CD14-positive monocyte (primary cell): ENCODE data around the gene NOX5. TPM values are rescaled to one million over a fixed set of nuclear protein-coding genes. Genes with fewer than 3 reads are reported as not detected.

ENCODE experiments used
- DNase-seq, 3 donors: peaks; one replicate each; pipeline ENCODE4 v3.0.0-alpha.2; 2011 to 2022
- H2AFZ ChIP-seq: 2 replicates; pipeline ENCODE4 v1.6.0; 2012; ENCODE audit warnings: mild to moderate bottlenecking, low read depth, low read length, inconsistent platforms; ENCODE audit not compliant: insufficient read depth, poor library complexity, severe bottlenecking
- H3K27ac ChIP-seq, 2 donors: 1 replicate in 1 of 2; 2 replicates in 1 of 2; pipeline ENCODE4 v1.5.1; 2012 to 2013; ENCODE audit warnings: low read length in 2 of 2, control low read depth in 1 of 2, inconsistent platforms in 1 of 2, low read depth in 1 of 2, mild to moderate bottlenecking in 1 of 2
- H3K27me3 ChIP-seq, 2 donors: one replicate each; pipeline versions ENCODE4 v1.6.0 to v1.6.1; 2011 to 2013; ENCODE audit warnings: low read length in 2 of 2; ENCODE audit not compliant: control insufficient read depth in 2 of 2, insufficient read depth in 2 of 2
- H3K36me3 ChIP-seq, 2 donors: replicated peaks in 1 of 2; 1 replicate in 1 of 2; 2 replicates in 1 of 2; pipeline versions ENCODE4 v1.5.1 to v1.6.1; 2012 to 2013; ENCODE audit warnings: low read length in 2 of 2, control low read depth in 1 of 2, inconsistent platforms in 1 of 2, mild to moderate bottlenecking in 1 of 2; ENCODE audit not compliant: insufficient read depth in 2 of 2, control insufficient read depth in 1 of 2
- H3K4me1 ChIP-seq, 2 donors: 1 replicate in 1 of 2; 2 replicates in 1 of 2; pipeline versions ENCODE4 v1.5.1 to v1.6.1; 2012 to 2013; ENCODE audit warnings: low read length in 2 of 2, control low read depth in 1 of 2, inconsistent platforms in 1 of 2, mild to moderate bottlenecking in 1 of 2, moderate library complexity in 1 of 2; ENCODE audit not compliant: insufficient read depth in 2 of 2, control insufficient read depth in 1 of 2
- H3K4me2 ChIP-seq: replicated peaks from 2 replicates; pipeline ENCODE3; 2012; ENCODE audit warnings: low read length, moderate library complexity, mild to moderate bottlenecking; ENCODE audit not compliant: poor library complexity, severe bottlenecking; ENCODE audit errors: extremely low read depth
- H3K4me3 ChIP-seq, 3 experiments: fragments of 200-600 bp in 1 of 3; sonication (generic) in 1 of 3; replicated peaks in 1 of 3; 1 replicate in 2 of 3; 2 replicates in 1 of 3; pipeline ENCODE4 v1.5.1; 2011 to 2013; ENCODE audit warnings: low read length in 3 of 3, mild to moderate bottlenecking in 3 of 3, control low read depth in 2 of 3, low read depth in 2 of 3, inconsistent platforms in 1 of 3, moderate library complexity in 1 of 3
- H3K79me2 ChIP-seq: 2 replicates; pipeline ENCODE4 v1.6.0; 2012; ENCODE audit warnings: mild to moderate bottlenecking, control low read depth, inconsistent platforms, low read length, moderate library complexity; ENCODE audit not compliant: insufficient read depth
- H3K9ac ChIP-seq: 2 replicates; pipeline ENCODE4 v1.6.0; 2017; ENCODE audit warnings: low read length, mild to moderate bottlenecking; ENCODE audit not compliant: insufficient read depth, poor library complexity, severe bottlenecking
- H3K9me3 ChIP-seq, 2 donors: replicated peaks in 1 of 2; 1 replicate in 1 of 2; 2 replicates in 1 of 2; pipeline versions ENCODE4 v1.5.1 to v1.6.1; 2012 to 2013; ENCODE audit warnings: low read length in 2 of 2, control low read depth in 1 of 2; ENCODE audit not compliant: control insufficient read depth in 1 of 2, insufficient read depth in 1 of 2
- H4K20me1 ChIP-seq: 2 replicates; pipeline ENCODE4 v1.6.0; 2012; ENCODE audit warnings: mild to moderate bottlenecking, low read length, control low read depth, moderate library complexity; ENCODE audit not compliant: insufficient read depth
- H3K27ac Mint-ChIP-seq, 7 donors: one replicate each; pipeline ENCODE4 v1.8.0; 2020; ENCODE audit warnings: mild to moderate bottlenecking in 7 of 7, mixed read lengths in 7 of 7, moderate library complexity in 6 of 7, inconsistent platforms in 2 of 7
- H3K27me3 Mint-ChIP-seq, 3 donors: one replicate each; pipeline ENCODE4 v1.8.0; 2021 to 2022; ENCODE audit warnings: low read depth in 3 of 3, mild to moderate bottlenecking in 3 of 3, mixed read lengths in 3 of 3, moderate library complexity in 3 of 3, inconsistent platforms in 1 of 3
- H3K36me3 Mint-ChIP-seq, 2 donors: one replicate each; pipeline ENCODE4 v1.8.0; 2020; ENCODE audit warnings: mixed read lengths in 2 of 2, inconsistent platforms in 1 of 2, mild to moderate bottlenecking in 1 of 2
- H3K4me1 Mint-ChIP-seq: one replicate; pipeline ENCODE4 v1.8.0; 2020; ENCODE audit warnings: mild to moderate bottlenecking, mixed read lengths
- H3K4me3 Mint-ChIP-seq, 2 donors: one replicate each; pipeline ENCODE4 v1.8.0; 2020; ENCODE audit warnings: mild to moderate bottlenecking in 2 of 2, mixed read lengths in 2 of 2, moderate library complexity in 1 of 2
- H3K9me3 Mint-ChIP-seq, 7 donors: one replicate each; pipeline ENCODE4 v1.8.0; 2020 to 2022; ENCODE audit warnings: mixed read lengths in 7 of 7, mild to moderate bottlenecking in 6 of 7, moderate library complexity in 6 of 7, inconsistent platforms in 2 of 7
- CTCF ChIP-seq: fragments of 200-600 bp; IDR thresholded peaks from one replicate; pipeline ENCODE4 v1.8.0; 2022; ENCODE audit warnings: antibody characterized with exemption, mild to moderate bottlenecking
- WGBS: methylation state at CpG from one replicate; pipeline ENCODE4 v1.1.5; 2013; ENCODE audit warnings: missing lambda C conversion rate; ENCODE audit not compliant: insufficient coverage; 5-methylcytosine and 5-hydroxymethylcytosine counted together
- intact Hi-C, 2 donors: fragments of 100-400 bp; cut with micrococcal nuclease; formaldehyde crosslinking; loops; one replicate each; pipeline versions ENCODE4 v1.15.0 to v1.15.1; 2023
- polyA plus RNA-seq, 3 donors: library from polyadenylated mRNA; depleted of rRNA in 1 of 3; unstranded in 2 of 3; stranded (reverse) in 1 of 3; fragments of 300-500 nt in 2 of 3; fragments of >200 nt in 1 of 3; fragmentation: Illumina TruSeq in 2 of 3; gene quantifications; 1 replicate in 2 of 3; 2 replicates in 1 of 3; pipeline ENCODE4 v1.2.3, GENCODE V29; 2012 to 2021

Gene NOX5
- polyA plus RNA-seq, 3 donors, result not detected

- no peak for TF ChIP-seq CTCF
Observed at GRCh38 chr15:69091654-69092053, 77.2 kb downstream of the NOX5 start.

GRCh38 chr15:69092159-69092558, 77.7 kb downstream of the NOX5 start:
- no peaks in the 10 kb centered on the region for H3K36me3 Mint-ChIP-seq
- H3K36me3 ChIP-seq, result no peaks in the 10 kb centered on the region
- no peak overlapping the region for H3K9ac ChIP-seq
- TF ChIP-seq CTCF, result no peak
- intact Hi-C loops, result no loop called here
- peaks cover 0 to 3% (median 1%) of the 10 kb centered on the region in 3 donors for H3K27me3 Mint-ChIP-seq
- H3K79me2 ChIP-seq, result no peaks in the 10 kb centered on the region
- H3K9me3 ChIP-seq, result no peaks in the 10 kb centered on the region
- H3K4me2 ChIP-seq, result no peak overlapping the region
- H3K4me3 Mint-ChIP-seq, result no peak overlapping the region
- H3K27ac Mint-ChIP-seq, result no peak overlapping the region
- H3K4me1 ChIP-seq, result peaks cover 21 to 22% of the 10 kb centered on the region in 2 donors
- H4K20me1 ChIP-seq, result no peaks in the 10 kb centered on the region
- H3K4me3 ChIP-seq, result no peak overlapping the region
- WGBS, result 95% methylated on average over 4 of the region's 7 CpGs
- no peaks in the 10 kb centered on the region for H3K27me3 ChIP-seq
- H2AFZ ChIP-seq, result no peak overlapping the region
- peak in 1 of 3 donors; percentile 12 for DNase-seq
- no peak overlapping the region for H3K27ac ChIP-seq
- H3K9me3 Mint-ChIP-seq, result no peaks in the 10 kb centered on the region
- peaks cover 35% of the 10 kb centered on the region for H3K4me1 Mint-ChIP-seq

More at GRCh38 chr15:69091654-69092053, 77.2 kb downstream of the NOX5 start:
- no peaks in the 10 kb centered on the region for H3K36me3 Mint-ChIP-seq
- no peak overlapping the region for H3K27ac Mint-ChIP-seq
- no peaks in the 10 kb centered on the region for H3K9me3 ChIP-seq
- H3K4me1 Mint-ChIP-seq, result peaks cover 35% of the 10 kb centered on the region
- DNase-seq, result no peak
- no peak overlapping the region for H2AFZ ChIP-seq
- no peaks in the 10 kb centered on the region for H3K36me3 ChIP-seq
- H3K79me2 ChIP-seq, result no peaks in the 10 kb centered on the region
- peaks cover 0 to 3% (median 1%) of the 10 kb centered on the region in 3 donors for H3K27me3 Mint-ChIP-seq
- H3K27ac ChIP-seq, result no peak overlapping the region
- no peak overlapping the region for H3K4me2 ChIP-seq
- no CpG with 5 or more reads among the region's 1 CpG for WGBS
- H3K4me1 ChIP-seq, result peaks cover 21 to 22% of the 10 kb centered on the region in 2 donors
- H4K20me1 ChIP-seq, result no peaks in the 10 kb centered on the region
- no peak overlapping the region for H3K4me3 ChIP-seq
- no peak overlapping the region for H3K9ac ChIP-seq
- intact Hi-C loops, result no loop called here
- H3K27me3 ChIP-seq, result no peaks in the 10 kb centered on the region
- H3K9me3 Mint-ChIP-seq, result no peaks in the 10 kb centered on the region
- no peak overlapping the region for H3K4me3 Mint-ChIP-seq
